GM12878 (cell line): ENCODE data around the gene CADPS. TPM values are rescaled to one million over a fixed set of nuclear protein-coding genes. Genes with fewer than 3 reads are reported as not detected.

Experiments
- ATAC-seq: fragments of 200-7000 bp; cut with Tn5 transposase; 3 replicates; pipeline ENCODE4 v1.9.1; 2020; ENCODE audit warnings: mild to moderate bottlenecking, moderate library complexity
- BruUV-seq: library from RNA; stranded (reverse); fragments of 400-500 nt; replicated peaks from 2 replicates; lab custom pipeline; 2021; lab: Mats Ljungman, UMichigan
- CTCF ChIA-PET: fragments of 300-600 bp; sonication (Branson Sonifier 250); formaldehyde crosslinking; extraction: SDS; loops from one replicate; lab custom pipeline; 2021; ENCODE audit warnings: inconsistent platforms; lab: Yijun Ruan, JAX
- POLR2A ChIA-PET: fragments of 350-600 bp; formaldehyde crosslinking; extraction: SDS; loops from one replicate; lab custom pipeline; 2021; ENCODE audit warnings: inconsistent platforms; lab: Charles Lee
- RAD21 ChIA-PET: fragments of 300-600 bp; sonication (Branson Sonifier 250); formaldehyde crosslinking; loops from one replicate; lab custom pipeline; 2023; ENCODE audit warnings: antibody characterized with exemption; ENCODE audit not compliant: unreplicated experiment; lab: Charles Lee
- SMC1A ChIA-PET: fragments of 300-600 bp; sonication (Branson Sonifier 250); formaldehyde crosslinking; loops from one replicate; lab custom pipeline; 2023; ENCODE audit not compliant: unreplicated experiment, uncharacterized antibody; lab: Charles Lee
- DNase-seq: peaks from one replicate; pipeline ENCODE4 v3.0.0-alpha.2; 2011; ENCODE audit warnings: low read depth, low spot score
- FAIRE-seq: peaks from 3 replicates; lab custom pipeline; 2011; peaks lifted over from hg19 to GRCh38; lab: Jason Lieb, UNC
- H2AFZ ChIP-seq: 2 replicates; pipeline ENCODE4 v1.6.0; 2011; ENCODE audit warnings: low read depth, low read length, control low read depth; ENCODE audit not compliant: control insufficient read depth
- H3K27ac ChIP-seq: 2 replicates; pipeline ENCODE4 v1.5.1; 2011; ENCODE audit warnings: control low read depth; ENCODE audit not compliant: control insufficient read depth, insufficient read depth
- H3K27me3 ChIP-seq, 2 experiments: replicated peaks in 1 of 2; 2 replicates each; pipeline versions ENCODE4 v1.6.0 to v1.6.1; 2011; ENCODE audit warnings: low read length in 1 of 2; ENCODE audit not compliant: control insufficient read depth in 2 of 2, insufficient read depth in 2 of 2
- H3K36me3 ChIP-seq, 2 experiments: 2 replicates each; pipeline ENCODE4 v1.5.1; 2011; ENCODE audit warnings: low read length in 1 of 2; ENCODE audit not compliant: control insufficient read depth in 2 of 2, insufficient read depth in 2 of 2
- H3K4me1 ChIP-seq: 2 replicates; pipeline ENCODE4 v1.6.1; 2011; ENCODE audit warnings: mild to moderate bottlenecking, low read length, moderate library complexity, mixed read lengths; ENCODE audit not compliant: control insufficient read depth, insufficient read depth
- H3K4me2 ChIP-seq: 2 replicates; pipeline ENCODE4 v1.6.0; 2011; ENCODE audit warnings: control low read depth; ENCODE audit not compliant: control insufficient read depth, insufficient read depth
- H3K4me3 ChIP-seq: fragments of 200-600 bp; sonication (generic); 2 replicates; pipeline ENCODE4 v1.5.1; 2016
- H3K79me2 ChIP-seq: 2 replicates; pipeline ENCODE4 v1.6.0; 2011; ENCODE audit warnings: low read length; ENCODE audit not compliant: control insufficient read depth, insufficient read depth
- H3K9ac ChIP-seq: 2 replicates; pipeline ENCODE4 v1.8.0; 2011; ENCODE audit warnings: low read length, control low read depth, mixed read lengths; ENCODE audit not compliant: control insufficient read depth, insufficient read depth
- H3K9me3 ChIP-seq: replicated peaks from 3 replicates; pipeline ENCODE4 v1.5.1; 2011; ENCODE audit warnings: mild to moderate bottlenecking, low read length; ENCODE audit not compliant: control insufficient read depth, insufficient read depth
- H4K20me1 ChIP-seq: 2 replicates; pipeline ENCODE4 v1.6.0; 2011; ENCODE audit not compliant: control insufficient read depth, insufficient read depth
- BCL11A ChIP-seq: IDR thresholded peaks from 2 replicates; pipeline ENCODE4 v1.6.1; 2011; ENCODE audit warnings: low read depth, low read length
- IKZF1 ChIP-seq: fragments of 450-650 bp; conservative IDR thresholded peaks from 2 replicates; pipeline ENCODE4 v1.6.1; 2017; ENCODE audit warnings: antibody characterized with exemption, mild to moderate bottlenecking
- RB1 ChIP-seq: fragments of 450-650 bp; formaldehyde crosslinking; IDR thresholded peaks from 2 replicates; pipeline ENCODE4 v1.6.1; 2017; ENCODE audit warnings: mild to moderate bottlenecking, borderline replicate concordance
- SMC3 ChIP-seq: IDR thresholded peaks from 2 replicates; pipeline ENCODE4 v1.6.1; 2011; ENCODE audit warnings: low read length, improper control_type of control experiment, borderline replicate concordance
- YBX1 ChIP-seq: fragments of 450-650 bp; IDR thresholded peaks from 2 replicates; pipeline ENCODE4 v1.6.1; 2016; ENCODE audit warnings: antibody characterized with exemption
- ZNF24 ChIP-seq: fragments of 450-650 bp; IDR thresholded peaks from 2 replicates; pipeline ENCODE4 v1.6.1; 2017; ENCODE audit warnings: antibody characterized with exemption, mild to moderate bottlenecking
- ZNF622 ChIP-seq: fragments of 450-650 bp; IDR thresholded peaks from 2 replicates; pipeline ENCODE4 v1.6.1; 2017; ENCODE audit warnings: mild to moderate bottlenecking, inconsistent platforms
- in situ Hi-C: fragments of 300-500 bp; cut with MboI; formaldehyde crosslinking; loops from 9 replicates; pipeline ENCODE4 v1.14.3; 2018; ENCODE audit warnings: mixed read lengths
- intact Hi-C: fragments of 100-400 bp; cut with micrococcal nuclease; formaldehyde crosslinking; loops from one replicate; pipeline ENCODE4 v1.14.2; 2022; ENCODE audit not compliant: unreplicated experiment
- polyA plus RNA-seq, 11 experiments: library from polyadenylated mRNA; depleted of rRNA in 4 of 11; unstranded in 6 of 11; stranded (reverse) in 5 of 11; fragments of >200 nt; fragmentation: Nextera tagmentation in 4 of 11; fragmentation: Illumina TruSeq in 1 of 11; extraction: Ambion mirVana in 4 of 11; extraction: Trizol in 1 of 11; gene quantifications; 1 replicate in 1 of 11; 2 replicates in 10 of 11; pipeline versions ENCODE4 v1.2.1 to v1.2.3, GENCODE V29; 2011 to 2016; ENCODE audit warnings: inconsistent platforms in 2 of 11, missing spikeins in 2 of 11, low read depth in 1 of 11
- total RNA-seq, 4 experiments: library from RNA; depleted of rRNA in 3 of 4; stranded (reverse); fragments of >200 nt in 3 of 4; fragmentation: Illumina TruSeq in 1 of 4; extraction: Trizol in 1 of 4; gene quantifications; 2 replicates each; pipeline versions ENCODE4 v1.2.1 to v1.2.3, GENCODE V29; 2013 to 2021
- TF ChIP-seq, protein P1 (sequence below): IDR thresholded peaks from 2 replicates; pipeline ENCODE4 v1.6.1; 2011; ENCODE audit warnings: low read depth, mild to moderate bottlenecking, low read length, moderate library complexity, borderline replicate concordance; ENCODE audit errors: extremely low read depth
- TF ChIP-seq, protein P2 (sequence below): IDR thresholded peaks from 2 replicates; pipeline ENCODE4 v1.6.1; 2012; ENCODE audit warnings: mild to moderate bottlenecking, low read depth, low read length

Gene CADPS
- total and polyA plus RNA-seq, 10 of the 15 experiments (the other 5 are each of a cell fraction or from before 2014, with no cell fraction given), result 0.20 TPM; not detected in 9

DNA sequence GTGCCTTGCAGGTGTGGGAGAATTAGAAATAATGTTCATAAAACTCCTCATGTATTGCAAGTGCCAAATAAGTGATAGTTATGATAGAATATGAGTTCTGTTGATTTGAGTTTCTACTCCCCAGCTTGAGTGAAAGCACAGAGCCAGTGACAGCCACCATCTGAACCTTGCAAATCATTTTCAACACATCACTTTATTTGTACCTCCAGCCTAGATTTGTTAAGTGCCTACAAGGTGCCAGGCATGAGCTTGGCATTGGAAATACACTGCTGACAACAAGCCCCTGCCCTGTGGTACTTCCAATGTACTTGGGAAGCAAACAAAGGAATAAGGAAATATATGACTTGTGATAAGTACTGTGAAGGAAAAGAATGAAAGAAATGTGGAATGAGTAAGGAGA is 518.9 kb downstream of the CADPS start:
- Histone ChIP-seq H3K27ac (no peak overlapping the region), H3K79me2 (no peaks in the 10 kb centered on the region), H3K4me1 (no peaks in the 10 kb centered on the region), H3K4me2 (no peak overlapping the region), H3K27me3 (no peaks in the 10 kb centered on the region), H4K20me1 (no peaks in the 10 kb centered on the region), H3K4me3 (no peak overlapping the region), H2AFZ (no peak overlapping the region), H3K36me3 (no peaks in the 10 kb centered on the region), H3K9ac (no peak overlapping the region), H3K9me3 (no peaks in the 10 kb centered on the region)
- no peak for ATAC-seq
- intact Hi-C loops (no loop called here), in situ Hi-C loops (no loop called here)
- TF ChIP-seq BCL11A (no peak), ZNF622 (no peak), YBX1 (no peak), IKZF1 (no peak), RB1 (no peak), ZNF24 (no peak), SMC3 (no peak)
- TF ChIP-seq, protein P1, sequence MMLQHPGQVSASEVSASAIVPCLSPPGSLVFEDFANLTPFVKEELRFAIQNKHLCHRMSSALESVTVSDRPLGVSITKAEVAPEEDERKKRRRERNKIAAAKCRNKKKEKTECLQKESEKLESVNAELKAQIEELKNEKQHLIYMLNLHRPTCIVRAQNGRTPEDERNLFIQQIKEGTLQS, result no peak
- TF ChIP-seq, protein P2, sequence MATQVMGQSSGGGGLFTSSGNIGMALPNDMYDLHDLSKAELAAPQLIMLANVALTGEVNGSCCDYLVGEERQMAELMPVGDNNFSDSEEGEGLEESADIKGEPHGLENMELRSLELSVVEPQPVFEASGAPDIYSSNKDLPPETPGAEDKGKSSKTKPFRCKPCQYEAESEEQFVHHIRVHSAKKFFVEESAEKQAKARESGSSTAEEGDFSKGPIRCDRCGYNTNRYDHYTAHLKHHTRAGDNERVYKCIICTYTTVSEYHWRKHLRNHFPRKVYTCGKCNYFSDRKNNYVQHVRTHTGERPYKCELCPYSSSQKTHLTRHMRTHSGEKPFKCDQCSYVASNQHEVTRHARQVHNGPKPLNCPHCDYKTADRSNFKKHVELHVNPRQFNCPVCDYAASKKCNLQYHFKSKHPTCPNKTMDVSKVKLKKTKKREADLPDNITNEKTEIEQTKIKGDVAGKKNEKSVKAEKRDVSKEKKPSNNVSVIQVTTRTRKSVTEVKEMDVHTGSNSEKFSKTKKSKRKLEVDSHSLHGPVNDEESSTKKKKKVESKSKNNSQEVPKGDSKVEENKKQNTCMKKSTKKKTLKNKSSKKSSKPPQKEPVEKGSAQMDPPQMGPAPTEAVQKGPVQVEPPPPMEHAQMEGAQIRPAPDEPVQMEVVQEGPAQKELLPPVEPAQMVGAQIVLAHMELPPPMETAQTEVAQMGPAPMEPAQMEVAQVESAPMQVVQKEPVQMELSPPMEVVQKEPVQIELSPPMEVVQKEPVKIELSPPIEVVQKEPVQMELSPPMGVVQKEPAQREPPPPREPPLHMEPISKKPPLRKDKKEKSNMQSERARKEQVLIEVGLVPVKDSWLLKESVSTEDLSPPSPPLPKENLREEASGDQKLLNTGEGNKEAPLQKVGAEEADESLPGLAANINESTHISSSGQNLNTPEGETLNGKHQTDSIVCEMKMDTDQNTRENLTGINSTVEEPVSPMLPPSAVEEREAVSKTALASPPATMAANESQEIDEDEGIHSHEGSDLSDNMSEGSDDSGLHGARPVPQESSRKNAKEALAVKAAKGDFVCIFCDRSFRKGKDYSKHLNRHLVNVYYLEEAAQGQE, result no peak
- DNase-seq, result no peak
- RAD21 ChIA-PET, result no interaction called here
- CTCF ChIA-PET, result interaction anchor here (1.3 to 1.5 kb wide), 2 partner anchors 24 to 26 kb away, joined by 4 read pairs; no protein-coding TSS in a partner anchor
- SMC1A ChIA-PET, result interaction anchor here (0.9 to 1.0 kb wide), 2 partner anchors 20 to 24 kb away, joined by 3 read pairs; no protein-coding TSS in a partner anchor
- POLR2A ChIA-PET, result no interaction called here
- no TSS peak for BruUV-seq
- no peak for FAIRE-seq
